Measurements from ENCODE around the gene RFLNA.

DNA sequence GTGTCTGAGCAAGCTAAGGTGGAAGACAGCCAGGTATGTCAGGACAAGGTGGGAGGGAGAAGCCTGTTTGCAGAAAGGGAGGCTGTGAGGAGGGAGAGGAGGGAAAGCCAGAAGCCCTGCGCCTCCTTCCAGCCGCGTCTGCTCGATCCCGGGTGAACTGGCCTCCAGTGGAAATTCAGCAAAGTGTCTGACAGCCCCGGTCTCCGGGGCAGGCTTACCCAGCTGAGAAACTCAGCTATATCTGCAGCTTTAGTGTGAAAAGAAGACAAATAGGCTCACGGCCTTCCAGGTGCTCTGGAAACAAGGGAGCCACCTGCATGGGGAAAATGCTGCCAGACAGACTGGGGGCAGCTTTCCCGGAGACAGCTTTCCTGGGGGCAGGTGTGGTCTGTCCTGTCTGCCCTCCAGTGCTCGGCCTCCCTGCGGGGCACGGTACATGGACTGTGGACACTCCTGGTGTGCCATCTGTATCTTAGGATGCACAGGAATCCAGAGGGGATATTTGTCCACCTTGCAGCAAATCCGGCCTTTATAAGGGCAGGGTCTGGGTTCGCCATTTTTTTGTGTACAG, 6.3 kb downstream of the RFLNA start:
- no peak for TF ChIP-seq POLR2A (IDR thresholded peaks at IDR 0.05)
- no peak for TF ChIP-seq CTCF (IDR thresholded peaks at IDR 0.05 in 4 of 5, conservative IDR thresholded peaks at IDR 0.05 in 1 of 5)
